Measurements from ENCODE around the gene ASTL. TPM values are rescaled to one million over a fixed set of nuclear protein-coding genes. Genes with fewer than 3 reads are reported as not detected.

ASTL gene
- total and polyA plus RNA-seq, 2 of the 13 experiments (the other 11 are each of a cell fraction or from before 2014, with no cell fraction given): not detected

- TF ChIP-seq, protein P1, sequence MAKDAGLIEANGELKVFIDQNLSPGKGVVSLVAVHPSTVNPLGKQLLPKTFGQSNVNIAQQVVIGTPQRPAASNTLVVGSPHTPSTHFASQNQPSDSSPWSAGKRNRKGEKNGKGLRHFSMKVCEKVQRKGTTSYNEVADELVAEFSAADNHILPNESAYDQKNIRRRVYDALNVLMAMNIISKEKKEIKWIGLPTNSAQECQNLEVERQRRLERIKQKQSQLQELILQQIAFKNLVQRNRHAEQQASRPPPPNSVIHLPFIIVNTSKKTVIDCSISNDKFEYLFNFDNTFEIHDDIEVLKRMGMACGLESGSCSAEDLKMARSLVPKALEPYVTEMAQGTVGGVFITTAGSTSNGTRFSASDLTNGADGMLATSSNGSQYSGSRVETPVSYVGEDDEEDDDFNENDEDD (CRISPR knock-in tag; IDR thresholded peaks at IDR 0.05; ENCODE audit: borderline replicate concordance): 0 out of 2 replicates have a peak, but pooled peaks have one; percentile 40
- TF ChIP-seq ZSCAN22 (CRISPR knock-in tag; IDR thresholded peaks at IDR 0.05) (no peak), ZNF446 (CRISPR knock-in tag; IDR thresholded peaks at IDR 0.05) (0 out of 2 replicates have a peak, but pooled peaks have one; percentile 68), ZNF746 (CRISPR knock-in tag; IDR thresholded peaks at IDR 0.05) (0 out of 2 replicates have a peak, but pooled peaks have one; percentile 22), HNRNPLL (IDR thresholded peaks at IDR 0.05; ENCODE audit: low read depth, low read length, poor library complexity, severe bottlenecking) (no peak), ETV6 (CRISPR knock-in tag; conservative IDR thresholded peaks at IDR 0.05) (no peak)
These were observed 21.3 kb downstream of the ASTL start (continued) for GRCh38 chr2:96116879-96117533.

- BruUV-seq (replicated peaks): no TSS peak
- TF ChIP-seq ZFP90 (CRISPR knock-in tag; IDR thresholded peaks at IDR 0.05; ENCODE audit: borderline replicate concordance) (no peak), PAXIP1 (CRISPR knock-in tag; conservative IDR thresholded peaks at IDR 0.05) (no peak), ZFX (CRISPR knock-in tag; IDR thresholded peaks at IDR 0.05; ENCODE audit: low read depth) (0 out of 2 replicates have a peak, but pooled peaks have one; percentile 10), HMG20B (CRISPR knock-in tag; conservative IDR thresholded peaks at IDR 0.05) (no peak), ZSCAN29 (CRISPR knock-in tag; conservative IDR thresholded peaks at IDR 0.05) (no peak), HMGA1 (CRISPR knock-in tag; conservative IDR thresholded peaks at IDR 0.05) (no peak), EED (CRISPR knock-in tag; IDR thresholded peaks at IDR 0.05) (0 out of 2 replicates have a peak, but pooled peaks have one; percentile 11), FOXK2 (IDR thresholded peaks at IDR 0.05) (no peak), MYC (CRISPR knock-in tag; IDR thresholded peaks at IDR 0.05; ENCODE audit: borderline replicate concordance) (0 out of 2 replicates have a peak, but pooled peaks have one; percentile 5), ZNF761 (CRISPR knock-in tag; conservative IDR thresholded peaks at IDR 0.05) (0 out of 2 replicates have a peak, but pooled peaks have one; percentile 49), HOXA3 (CRISPR knock-in tag; IDR thresholded peaks at IDR 0.05) (0 out of 2 replicates have a peak, but pooled peaks have one; percentile 9)
- TF ChIP-seq, protein P2, sequence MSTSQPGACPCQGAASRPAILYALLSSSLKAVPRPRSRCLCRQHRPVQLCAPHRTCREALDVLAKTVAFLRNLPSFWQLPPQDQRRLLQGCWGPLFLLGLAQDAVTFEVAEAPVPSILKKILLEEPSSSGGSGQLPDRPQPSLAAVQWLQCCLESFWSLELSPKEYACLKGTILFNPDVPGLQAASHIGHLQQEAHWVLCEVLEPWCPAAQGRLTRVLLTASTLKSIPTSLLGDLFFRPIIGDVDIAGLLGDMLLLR (CRISPR knock-in tag; IDR thresholded peaks at IDR 0.05): 0 out of 2 replicates have a peak, but pooled peaks have one; percentile 20
These were observed 21.9 kb downstream of the ASTL start, which contains the start of gene ADRA2B for GRCh38 chr2:96116424-96116878. Gene ADRA2B, minus strand, starts transcription at chr2:96116571. Its CDS starts 422 bp downstream, at chr2:96116149.

More at GRCh38 chr2:96116424-96116878, 21.9 kb downstream of the ASTL start, which contains the start of gene ADRA2B:
- H3K4me2 ChIP-seq (ENCODE audit: low read depth, low read length): peak within 1 kb of the TSS; percentile 78
- ChIA-PET CTCF (ENCODE audit: low intra/inter-chr PET ratio, low total read pairs) (interaction anchor here (1.2 to 2.4 kb wide), 4 partner anchors 53 to 123 kb away, joined by 3 to 13 read pairs (median 7); no protein-coding TSS in a partner anchor), POLR2A (no interaction called here)
- DNase-seq (ENCODE audit: low spot score) (no peak), ATAC-seq (peak; percentile 29), FAIRE-seq (no peak)
- no peaks in the 10 kb centered on the region for H3K9me3 ChIP-seq (ENCODE audit: low read length)
- no peak within 1 kb of the TSS for H3K27ac ChIP-seq (ENCODE audit: extremely low read length, insufficient read depth, low read length)
- WGBS (ENCODE audit: low lambda C conversion rate): 14% methylated on average over 47 of the region's 64 CpGs
- no peaks in the 10 kb centered on the region for H4K20me1 ChIP-seq (ENCODE audit: insufficient read depth, low read length)
- peaks cover 23 to 65% of the 10 kb centered on the region in 2 experiments for H3K27me3 ChIP-seq (ENCODE audit: control insufficient read depth in 1 of 2, insufficient read depth in 2 of 2, low read length in 2 of 2)
- no peaks in the 10 kb centered on the region for H3K36me3 ChIP-seq (replicated peaks in 1 of 2; ENCODE audit: control insufficient read depth in 1 of 2, insufficient read depth in 2 of 2, low read length in 2 of 2)
- intact Hi-C loops (cut with micrococcal nuclease; ENCODE audit: unreplicated experiment) (loop anchor here (10.0 kb wide), 2 partner anchors 52 to 92 kb away; no protein-coding TSS in a partner anchor), in situ Hi-C loops (cut with HindIII; ENCODE audit: extremely low pct_ligation_motif_present, low pct_unique_long_range_greater_than_20kb) (loop anchor here (25.0 kb wide), 2 partner anchors 104 to 279 kb away; no protein-coding TSS in a partner anchor)
- no peaks in the 10 kb centered on the region for H3K79me2 ChIP-seq (ENCODE audit: insufficient read depth, low read length)
- no peak within 1 kb of the TSS for H3K9ac ChIP-seq (ENCODE audit: insufficient read depth, low read depth, low read length)
- H2AFZ ChIP-seq (ENCODE audit: low read length): no peak within 1 kb of the TSS
- H3K4me3 ChIP-seq (replicated peaks in 1 of 3; ENCODE audit: insufficient read depth in 1 of 3, low read depth in 2 of 3, low read length in 3 of 3): peak within 1 kb of the TSS; percentile 48 to 76 (median 53); a peak in 5 of 6 replicates
- 0 out of 2 replicates have a peak, but pooled peaks cover 5% of the 10 kb centered on the region for H3K4me1 ChIP-seq (ENCODE audit: insufficient read depth, low read length)
